Gastrocnemius medialis (tissue), 4 donors: ENCODE results near the gene BPGM. TPM values are rescaled to one million over a fixed set of nuclear protein-coding genes. Genes with fewer than 3 reads are reported as not detected.

Experiments
- ATAC-seq, 2 donors: fragments of 150-250 bp; one replicate each; pipeline ENCODE4 v1.9.1; 2016
- DNase-seq, 2 donors: peaks; one replicate each; pipeline ENCODE4 v3.0.0-alpha.2; 2019
- H3K27ac ChIP-seq, 4 donors: fragments of 200-600 bp; sonication (generic); 1 replicate in 1 of 4; 2 replicates in 3 of 4; pipeline ENCODE4 v1.5.1; 2016 to 2018; ENCODE audit warnings: mild to moderate bottlenecking in 2 of 4, moderate library complexity in 1 of 4
- H3K27me3 ChIP-seq, 3 donors: fragments of 200-600 bp; sonication (generic) in 2 of 3; 1 replicate in 1 of 3; 2 replicates in 2 of 3; pipeline versions ENCODE4 v1.5.1 to v1.6.0; 2016 to 2019; ENCODE audit warnings: mild to moderate bottlenecking in 1 of 3, moderate library complexity in 1 of 3
- H3K36me3 ChIP-seq, 2 donors: fragments of 200-600 bp; sonication (generic) in 1 of 2; one replicate each; pipeline ENCODE4 v1.5.1; 2017 to 2018
- H3K4me1 ChIP-seq, 2 donors: fragments of 200-600 bp; sonication (generic) in 1 of 2; one replicate each; pipeline ENCODE4 v1.5.1; 2016 to 2017; ENCODE audit warnings: mild to moderate bottlenecking in 2 of 2
- H3K4me3 ChIP-seq, 4 donors: fragments of 200-600 bp; sonication (generic) in 3 of 4; 1 replicate in 1 of 4; 2 replicates in 3 of 4; pipeline ENCODE4 v1.5.1; 2016 to 2019; ENCODE audit warnings: mild to moderate bottlenecking in 2 of 4
- H3K9me3 ChIP-seq, 3 donors: fragments of 200-600 bp; sonication (generic) in 2 of 3; 1 replicate in 1 of 3; 2 replicates in 2 of 3; pipeline ENCODE4 v1.5.1; 2016 to 2019
- POLR2A ChIP-seq, 2 donors: fragments of 450-650 bp; IDR thresholded peaks; one replicate each; pipeline ENCODE4 v1.6.1; 2017; ENCODE audit warnings: antibody characterized with exemption in 2 of 2, mild to moderate bottlenecking in 2 of 2, moderate library complexity in 2 of 2
- in situ Hi-C, 4 donors: fragments of 200-750 bp; cut with MboI; loops; one replicate each; pipeline versions ENCODE4 v1.15.0 to v1.8.0; 2017; ENCODE audit warnings: low sequenced_read_pairs in 4 of 4
- intact Hi-C: fragments of 100-400 bp; cut with DNase I; formaldehyde crosslinking; loops from one replicate; pipeline ENCODE4 v1.15.1; 2023; ENCODE audit warnings: low total_unique reads
- total RNA-seq, 4 donors: library from RNA; depleted of rRNA; stranded (reverse); fragments of >200 nt; gene quantifications; one replicate each; pipeline versions ENCODE4 v1.1.0 to v1.2.3, GENCODE V29; 2016
- TF ChIP-seq, protein P1 (sequence below), 5 experiments: fragments of 450-650 bp in 3 of 5; fragments of 200-600 bp in 2 of 5; sonication (generic) in 2 of 5; IDR thresholded peaks in 4 of 5; conservative IDR thresholded peaks in 1 of 5; 1 replicate in 4 of 5; 2 replicates in 1 of 5; pipeline ENCODE4 v1.5.1; 2016 to 2019; ENCODE audit warnings: antibody characterized with exemption in 5 of 5, mild to moderate bottlenecking in 3 of 5, moderate library complexity in 3 of 5

BPGM gene
- total RNA-seq, 4 donors from 2014 or later: 11.3 to 24.5 (median 13.6) TPM

DNA sequence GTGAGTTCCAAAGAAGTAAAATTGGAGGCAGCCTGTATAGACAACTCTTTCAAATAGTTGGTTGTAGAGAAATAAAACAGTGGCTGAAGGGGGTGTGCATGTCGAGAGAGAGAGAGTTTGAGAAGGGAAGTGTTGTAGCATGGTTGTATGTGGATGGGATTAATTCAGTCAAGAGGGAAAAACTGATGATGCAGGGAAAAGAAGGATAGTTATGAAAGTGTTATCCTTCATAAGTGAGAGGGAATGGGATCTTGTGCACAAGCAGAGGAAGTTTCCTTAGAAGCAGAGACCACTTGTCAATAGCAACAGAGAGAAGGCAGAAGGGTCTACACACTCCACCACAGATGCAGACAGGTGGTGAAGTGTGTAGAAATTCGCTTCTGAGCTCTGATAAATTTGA, 30.0 kb upstream of the BPGM start:
- Histone ChIP-seq H3K36me3 (no peaks in the 10 kb centered on the region), H3K4me1 (no peaks in the 10 kb centered on the region), H3K27ac (no peak overlapping the region), H3K9me3 (no peaks in the 10 kb centered on the region), H3K27me3 (no peaks in the 10 kb centered on the region), H3K4me3 (no peak overlapping the region)
- TF ChIP-seq POLR2A (IDR thresholded peaks at IDR 0.05): no peak
- TF ChIP-seq, protein P1, sequence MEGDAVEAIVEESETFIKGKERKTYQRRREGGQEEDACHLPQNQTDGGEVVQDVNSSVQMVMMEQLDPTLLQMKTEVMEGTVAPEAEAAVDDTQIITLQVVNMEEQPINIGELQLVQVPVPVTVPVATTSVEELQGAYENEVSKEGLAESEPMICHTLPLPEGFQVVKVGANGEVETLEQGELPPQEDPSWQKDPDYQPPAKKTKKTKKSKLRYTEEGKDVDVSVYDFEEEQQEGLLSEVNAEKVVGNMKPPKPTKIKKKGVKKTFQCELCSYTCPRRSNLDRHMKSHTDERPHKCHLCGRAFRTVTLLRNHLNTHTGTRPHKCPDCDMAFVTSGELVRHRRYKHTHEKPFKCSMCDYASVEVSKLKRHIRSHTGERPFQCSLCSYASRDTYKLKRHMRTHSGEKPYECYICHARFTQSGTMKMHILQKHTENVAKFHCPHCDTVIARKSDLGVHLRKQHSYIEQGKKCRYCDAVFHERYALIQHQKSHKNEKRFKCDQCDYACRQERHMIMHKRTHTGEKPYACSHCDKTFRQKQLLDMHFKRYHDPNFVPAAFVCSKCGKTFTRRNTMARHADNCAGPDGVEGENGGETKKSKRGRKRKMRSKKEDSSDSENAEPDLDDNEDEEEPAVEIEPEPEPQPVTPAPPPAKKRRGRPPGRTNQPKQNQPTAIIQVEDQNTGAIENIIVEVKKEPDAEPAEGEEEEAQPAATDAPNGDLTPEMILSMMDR (IDR thresholded peaks at IDR 0.05 in 4 of 5, conservative IDR thresholded peaks at IDR 0.05 in 1 of 5): no peak
- DNase-seq (no peak), ATAC-seq (no peak)
- intact Hi-C loops (no loop called here), in situ Hi-C loops (loop anchor here in 2 of 4 donors (10.0 to 25.0 kb wide), 2 partner anchors 102 to 104 kb away; no protein-coding TSS in a partner anchor)

DNA sequence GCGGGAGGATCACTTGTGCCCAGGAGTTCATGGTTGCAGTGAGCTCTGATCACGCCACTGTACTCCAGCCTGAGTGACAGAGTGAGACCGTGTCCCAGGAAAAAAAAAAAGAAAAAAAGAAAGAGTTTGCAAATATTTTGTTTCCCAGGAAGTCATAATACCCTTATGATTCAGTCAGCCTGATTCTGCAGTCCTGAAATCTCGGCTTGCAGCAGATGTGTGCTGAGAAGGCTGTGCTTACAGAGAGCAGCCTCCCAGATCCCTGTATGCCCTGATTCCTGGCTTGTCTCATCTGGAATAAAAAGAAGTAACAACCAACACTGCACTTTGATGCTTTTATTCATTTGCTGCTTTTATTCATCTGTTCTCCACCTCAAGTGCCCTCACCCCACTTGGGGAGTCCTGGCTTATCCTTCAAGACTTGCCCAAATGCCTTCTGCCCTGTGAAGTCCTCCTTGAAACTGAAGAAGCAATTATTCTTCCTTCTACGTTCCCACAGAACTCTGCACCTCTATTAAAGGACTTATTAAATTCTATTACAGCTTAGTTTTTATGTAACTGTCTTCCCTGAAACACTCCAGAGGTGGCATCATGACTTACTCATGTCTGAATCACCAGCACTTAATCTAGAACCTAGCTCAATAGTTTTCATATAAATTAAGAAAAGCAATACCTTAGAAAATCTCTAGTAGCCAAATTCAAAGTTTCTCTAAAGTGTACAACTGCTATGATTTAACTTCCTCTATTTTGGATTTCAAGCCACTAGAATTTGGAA, 27.7 kb upstream of the BPGM start:
- no peaks in the 10 kb centered on the region for H3K9me3 ChIP-seq
- intact Hi-C loops (no loop called here), in situ Hi-C loops (loop anchor here in 2 of 4 donors (10.0 to 25.0 kb wide), 2 partner anchors 104 to 107 kb away; no protein-coding TSS in a partner anchor)
- H3K4me1 ChIP-seq: no peaks in the 10 kb centered on the region
- no peak overlapping the region for H3K4me3 ChIP-seq
- H3K36me3 ChIP-seq: no peaks in the 10 kb centered on the region
- ATAC-seq (no peak), DNase-seq (no peak)
- no peak overlapping the region for H3K27ac ChIP-seq
- no peaks in the 10 kb centered on the region for H3K27me3 ChIP-seq
- TF ChIP-seq POLR2A (IDR thresholded peaks at IDR 0.05): no peak
- TF ChIP-seq, protein P1 (IDR thresholded peaks at IDR 0.05 in 4 of 5, conservative IDR thresholded peaks at IDR 0.05 in 1 of 5): no peak

DNA sequence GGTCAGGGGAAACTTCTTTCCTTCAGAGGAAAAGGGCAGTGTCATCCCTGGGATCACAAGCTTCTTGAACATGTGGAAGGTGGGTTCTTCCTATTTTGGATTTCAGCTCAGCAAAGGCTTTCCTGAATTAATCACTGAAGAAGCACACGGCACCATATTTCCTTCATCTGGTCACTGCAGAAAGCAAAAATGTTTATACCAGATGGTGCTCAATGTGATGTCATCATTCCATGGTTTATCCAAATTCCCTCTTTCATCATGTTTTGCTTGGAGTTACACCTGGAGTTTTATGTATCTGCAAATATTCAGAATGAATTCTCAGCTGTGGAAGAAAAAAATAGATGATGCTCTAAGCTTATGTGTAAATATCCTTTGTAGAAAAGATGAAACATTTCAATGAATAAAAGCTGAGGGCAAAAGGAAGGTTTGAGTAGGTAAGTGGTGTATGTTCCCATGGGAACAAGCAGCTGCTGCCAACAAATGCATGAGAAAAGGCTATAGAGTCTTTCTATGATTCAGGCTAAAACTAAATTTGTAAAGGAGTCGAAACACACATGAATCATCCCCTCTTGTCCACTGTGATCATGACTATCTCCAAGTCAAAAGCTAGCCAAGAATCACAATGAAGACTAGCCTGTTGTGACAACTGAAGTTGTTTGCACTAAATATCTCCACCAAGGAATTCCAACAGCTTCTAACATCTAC, 26.9 kb upstream of the BPGM start:
- Histone ChIP-seq H3K27ac (no peak overlapping the region), H3K4me3 (no peak overlapping the region), H3K36me3 (no peaks in the 10 kb centered on the region), H3K9me3 (no peaks in the 10 kb centered on the region), H3K4me1 (no peaks in the 10 kb centered on the region), H3K27me3 (no peaks in the 10 kb centered on the region)
- no peak for ATAC-seq
- TF ChIP-seq, protein P1 (IDR thresholded peaks at IDR 0.05 in 4 of 5, conservative IDR thresholded peaks at IDR 0.05 in 1 of 5): no peak
- no peak for TF ChIP-seq POLR2A (IDR thresholded peaks at IDR 0.05)
- no peak for DNase-seq
- in situ Hi-C loops (loop anchor here in 3 of 4 donors (10.0 to 25.0 kb wide), 3 partner anchors 105 to 325 kb away; no protein-coding TSS in a partner anchor), intact Hi-C loops (no loop called here)

DNA sequence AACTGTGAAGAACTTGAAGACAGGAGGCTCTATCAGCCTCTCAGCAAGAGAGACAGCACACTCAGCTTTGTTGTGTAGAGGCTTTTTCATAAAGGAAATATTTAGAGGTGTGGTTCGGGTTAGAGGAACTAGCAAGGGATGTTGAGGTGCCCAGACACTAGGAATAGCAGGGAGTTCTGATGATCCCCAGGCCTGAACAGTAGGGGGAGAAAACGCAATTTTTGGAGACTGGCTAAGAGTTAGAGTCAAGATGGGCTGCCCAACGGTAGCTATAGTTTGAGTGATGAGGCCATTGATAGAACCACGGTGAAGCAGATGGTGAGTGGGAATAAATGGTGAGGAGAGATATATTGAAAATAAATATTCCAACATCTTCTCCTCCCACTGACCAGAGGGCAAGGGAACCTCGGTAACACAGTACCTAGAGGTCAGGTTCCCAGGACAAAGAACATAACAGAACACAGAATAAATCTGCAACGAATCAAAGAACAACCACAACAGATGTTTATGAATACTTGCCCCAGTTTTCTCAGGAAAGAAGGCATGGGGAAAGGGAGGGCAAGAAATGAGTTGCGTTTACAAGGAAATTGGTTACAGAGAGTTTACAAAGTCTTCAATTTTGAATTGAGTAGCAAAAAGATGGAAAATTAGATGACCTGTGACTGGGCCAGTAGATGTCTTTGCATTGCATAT, 24.2 kb upstream of the BPGM start:
- TF ChIP-seq, protein P1 (IDR thresholded peaks at IDR 0.05 in 4 of 5, conservative IDR thresholded peaks at IDR 0.05 in 1 of 5): no peak
- no peak for TF ChIP-seq POLR2A (IDR thresholded peaks at IDR 0.05)
- in situ Hi-C loops (loop anchor here in 2 of 4 donors (10.0 to 25.0 kb wide), 2 partner anchors 110 to 322 kb away; no protein-coding TSS in a partner anchor), intact Hi-C loops (no loop called here)
- Histone ChIP-seq H3K27ac (no peak overlapping the region), H3K4me1 (no peaks in the 10 kb centered on the region), H3K4me3 (no peak overlapping the region), H3K27me3 (no peaks in the 10 kb centered on the region), H3K36me3 (no peaks in the 10 kb centered on the region), H3K9me3 (no peaks in the 10 kb centered on the region)
- ATAC-seq: no peak
- no peak for DNase-seq
